Tibial artery (tissue), 4 donors: ENCODE measurements around the gene ARTN.

Source experiments
- DNase-seq, 2 donors: peaks; one replicate each; pipeline ENCODE4 v3.0.0-alpha.2; 2019
- H3K27ac ChIP-seq, 2 donors: fragments of 200-600 bp; sonication (generic) in 1 of 2; 1 replicate in 1 of 2; 2 replicates in 1 of 2; pipeline ENCODE4 v1.5.1; 2018 to 2019; ENCODE audit warnings: mild to moderate bottlenecking in 1 of 2
- H3K27me3 ChIP-seq, 2 donors: fragments of 200-600 bp; sonication (generic) in 1 of 2; one replicate each; pipeline versions ENCODE4 v1.5.1 to v1.6.0; 2016 to 2019
- H3K36me3 ChIP-seq, 3 donors: fragments of 200-600 bp; sonication (generic) in 2 of 3; one replicate each; pipeline ENCODE4 v1.5.1; 2016 to 2019; ENCODE audit warnings: mild to moderate bottlenecking in 2 of 3
- H3K4me1 ChIP-seq, 4 donors: fragments of 200-600 bp; sonication (generic) in 2 of 4; 1 replicate in 3 of 4; 2 replicates in 1 of 4; pipeline ENCODE4 v1.5.1; 2016 to 2019
- H3K4me3 ChIP-seq, 2 donors: fragments of 200-600 bp; sonication (generic) in 1 of 2; 1 replicate in 1 of 2; 2 replicates in 1 of 2; pipeline ENCODE4 v1.5.1; 2018 to 2019; ENCODE audit warnings: mild to moderate bottlenecking in 2 of 2
- H3K9me3 ChIP-seq, 3 donors: fragments of 200-600 bp; sonication (generic) in 1 of 3; one replicate each; pipeline ENCODE4 v1.5.1; 2016 to 2019
- CTCF ChIP-seq, 2 experiments: fragments of 200-600 bp in 1 of 2; fragments of 450-650 bp in 1 of 2; IDR thresholded peaks; one replicate each; pipeline ENCODE4 v1.5.1; 2017 to 2019; ENCODE audit warnings: antibody characterized with exemption in 2 of 2, mild to moderate bottlenecking in 1 of 2, moderate library complexity in 1 of 2
- intact Hi-C: fragments of 100-400 bp; cut with DNase I; formaldehyde crosslinking; loops from one replicate; pipeline ENCODE4 v1.15.0; 2023; ENCODE audit warnings: low total_unique reads

Gene ARTN

DNA sequence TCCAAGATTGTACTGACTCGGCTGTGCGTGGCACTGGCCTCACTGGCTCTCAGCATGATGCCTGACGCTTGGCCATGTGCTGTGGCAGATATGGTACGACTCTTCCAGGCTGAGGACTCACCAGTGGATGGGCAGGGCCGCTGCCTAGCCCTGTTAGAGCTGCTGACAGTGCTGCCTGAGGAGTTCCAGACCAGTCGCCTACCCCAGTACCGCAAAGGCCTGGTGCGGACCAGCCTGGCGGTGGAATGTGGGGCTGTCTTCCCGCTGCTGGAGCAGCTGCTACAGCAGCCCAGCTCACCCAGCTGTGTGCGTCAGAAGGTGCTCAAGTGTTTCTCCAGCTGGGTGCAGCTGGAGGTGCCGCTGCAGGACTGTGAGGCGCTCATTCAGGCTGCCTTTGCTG, 16.1 kb downstream of the ARTN start:
- Histone ChIP-seq H3K27me3 (no peaks in the 10 kb centered on the region), H3K27ac (no peak overlapping the region), H3K9me3 (no peaks in the 10 kb centered on the region), H3K4me1 (peaks cover 0 to 37% (median 29%) of the 10 kb centered on the region in 4 donors), H3K36me3 (peaks cover 0 to 18% (median 6%) of the 10 kb centered on the region in 3 donors), H3K4me3 (no peak overlapping the region)
- no peak for TF ChIP-seq CTCF (IDR thresholded peaks at IDR 0.05)
- intact Hi-C loops = loop anchor here (2.0 to 10.0 kb wide), 2 partner anchors 17 to 85 kb away; partner anchors contain the start of gene SLC6A9
- DNase-seq = no peak

- H3K9me3 ChIP-seq = no peaks in the 10 kb centered on the region
- H3K36me3 ChIP-seq = peaks cover under 1 to 29% (median 9%) of the 10 kb centered on the region in 3 donors
- H3K27ac ChIP-seq = no peak overlapping the region
- no peak for DNase-seq
- no peak overlapping the region for H3K4me3 ChIP-seq
- peaks cover 0 to 23% (median 20%) of the 10 kb centered on the region in 4 donors for H3K4me1 ChIP-seq
- H3K27me3 ChIP-seq = no peaks in the 10 kb centered on the region
- intact Hi-C loops = no loop called here
- TF ChIP-seq CTCF (IDR thresholded peaks at IDR 0.05) = no peak
Observed at GRCh38 chr1:43951021-43951985, 17.7 kb downstream of the ARTN start.

GRCh38 chr1:43952731-43953346, 19.2 kb downstream of the ARTN start:
- intact Hi-C loops = no loop called here
- H3K27ac ChIP-seq = no peak overlapping the region
- H3K4me3 ChIP-seq = no peak overlapping the region
- no peak for DNase-seq
- H3K4me1 ChIP-seq = peaks cover 0 to 15% (median 12%) of the 10 kb centered on the region in 4 donors
- H3K9me3 ChIP-seq = no peaks in the 10 kb centered on the region
- no peaks in the 10 kb centered on the region for H3K27me3 ChIP-seq
- peaks cover 16 to 44% (median 24%) of the 10 kb centered on the region in 3 donors for H3K36me3 ChIP-seq
- TF ChIP-seq CTCF (IDR thresholded peaks at IDR 0.05) = no peak

DNA sequence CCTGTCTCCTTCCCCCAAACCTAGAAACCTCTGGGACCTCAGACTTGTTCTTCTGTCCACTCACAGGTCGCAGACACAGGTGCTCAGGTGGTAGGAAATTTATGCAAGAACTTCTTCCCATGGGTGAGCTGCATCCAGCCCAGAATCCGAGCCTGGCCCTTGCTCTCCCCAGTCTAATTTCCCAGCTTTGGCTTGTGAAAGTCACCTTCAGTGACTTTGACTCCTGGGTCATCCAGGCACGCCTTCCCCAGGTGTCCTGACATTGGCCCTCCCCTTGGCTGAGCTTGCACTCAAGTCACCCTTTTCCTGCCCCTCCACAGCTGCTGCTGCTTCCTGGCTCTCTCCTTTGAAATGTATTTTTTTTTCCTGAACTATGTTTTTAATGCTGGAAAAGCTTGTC, 19.8 kb downstream of the ARTN start:
- no peak for DNase-seq
- no peak overlapping the region for H3K4me3 ChIP-seq
- H3K36me3 ChIP-seq = peaks cover 20 to 50% (median 30%) of the 10 kb centered on the region in 3 donors

DNA sequence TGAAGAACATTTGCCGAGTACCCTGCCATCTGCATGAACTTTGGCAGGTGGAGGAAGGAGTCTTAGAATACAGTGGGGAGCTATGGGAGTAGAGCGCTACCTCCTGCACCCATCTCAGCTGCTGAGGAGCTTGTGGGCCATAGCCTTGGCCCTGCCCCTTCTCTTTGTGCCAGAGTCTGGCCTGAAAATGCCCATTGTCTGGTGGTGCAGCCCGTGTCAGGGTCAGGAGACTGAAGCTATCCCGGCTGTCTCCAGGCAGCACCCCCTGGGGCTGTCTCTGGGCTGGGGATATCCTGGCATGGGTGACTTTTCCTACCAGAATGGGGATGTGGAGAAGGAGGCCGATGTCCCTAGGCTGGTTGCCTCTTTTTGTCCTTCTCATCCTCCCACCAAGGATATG, 20.4 kb downstream of the ARTN start:
- no peaks in the 10 kb centered on the region for H3K27me3 ChIP-seq
- TF ChIP-seq CTCF (IDR thresholded peaks at IDR 0.05) = no peak
- DNase-seq = no peak
- no peak overlapping the region for H3K4me3 ChIP-seq
- no peaks in the 10 kb centered on the region for H3K9me3 ChIP-seq
- peaks cover 0 to 3% (median 1%) of the 10 kb centered on the region in 4 donors for H3K4me1 ChIP-seq
- peaks cover 27 to 56% (median 36%) of the 10 kb centered on the region in 3 donors for H3K36me3 ChIP-seq
- intact Hi-C loops = no loop called here
- no peak overlapping the region for H3K27ac ChIP-seq

More for the DNA sequence above, 19.8 kb downstream of the ARTN start:
- H3K27ac ChIP-seq = no peak overlapping the region
- peaks cover 0 to 9% (median 7%) of the 10 kb centered on the region in 4 donors for H3K4me1 ChIP-seq
- no peak for TF ChIP-seq CTCF (IDR thresholded peaks at IDR 0.05)
- no peaks in the 10 kb centered on the region for H3K27me3 ChIP-seq
- no peaks in the 10 kb centered on the region for H3K9me3 ChIP-seq
- intact Hi-C loops = no loop called here
